HepG2 (cell line): Measurements from ENCODE around the gene TEDC1. TPM values are rescaled to one million over a fixed set of nuclear protein-coding genes. Genes with fewer than 3 reads are reported as not detected.

Experiments used
- ATAC-seq: fragments of 200-7000 bp; cut with Tn5 transposase; 3 replicates; pipeline ENCODE4 v1.9.1; 2020; ENCODE audit warnings: mild to moderate bottlenecking, moderate library complexity
- BruUV-seq: library from RNA; stranded (reverse); fragments of 400-500 nt; replicated peaks from 2 replicates; lab custom pipeline; 2021; lab: Mats Ljungman, UMichigan
- CTCF ChIA-PET: fragments of 300-600 bp; formaldehyde crosslinking; extraction: SDS; loops from one replicate; lab custom pipeline; 2021; ENCODE audit warnings: low total read pairs, inconsistent platforms, low intra/inter-chr PET ratio; lab: Yijun Ruan, JAX
- POLR2A ChIA-PET: fragments of 350-600 bp; sonication (Branson Sonifier 250); formaldehyde crosslinking; loops from one replicate; lab custom pipeline; 2020; ENCODE audit warnings: antibody characterized with exemption, inconsistent platforms; lab: Yijun Ruan, JAX
- DNase-seq: peaks from one replicate; pipeline ENCODE4 v3.0.0-alpha.2; 2015; ENCODE audit warnings: low spot score
- FAIRE-seq: peaks from 3 replicates; lab custom pipeline; 2011; peaks lifted over from hg19 to GRCh38; lab: Jason Lieb, UNC
- H2AFZ ChIP-seq: one replicate; pipeline ENCODE4 v1.6.1; 2011; ENCODE audit warnings: low read length, inconsistent platforms
- H3K27ac ChIP-seq: fragments of 300-600 bp; 3 replicates; pipeline ENCODE4 v1.8.0; 2011; ENCODE audit warnings: mixed run types, mild to moderate bottlenecking, mixed read lengths, low read length, inconsistent platforms; ENCODE audit not compliant: insufficient read depth; ENCODE audit errors: extremely low read length
- H3K27me3 ChIP-seq, 2 experiments: fragments of 200-600 bp in 1 of 2; 2 replicates in 1 of 2; 3 replicates in 1 of 2; pipeline versions ENCODE4 v1.6.0 to v1.8.0; 2011; ENCODE audit warnings: low read length in 2 of 2, mild to moderate bottlenecking in 2 of 2, moderate library complexity in 2 of 2, inconsistent platforms in 1 of 2; ENCODE audit not compliant: insufficient read depth in 2 of 2, control insufficient read depth in 1 of 2
- H3K36me3 ChIP-seq, 2 experiments: fragments of 200-600 bp in 1 of 2; replicated peaks in 1 of 2; 2 replicates in 1 of 2; 3 replicates in 1 of 2; pipeline versions ENCODE4 v1.5.1 to v1.8.0; 2011; ENCODE audit warnings: low read length in 2 of 2, inconsistent platforms in 1 of 2; ENCODE audit not compliant: insufficient read depth in 2 of 2, control insufficient read depth in 1 of 2
- H3K4me1 ChIP-seq: 2 replicates; pipeline ENCODE4 v1.5.1; 2012; ENCODE audit warnings: low read length, inconsistent platforms; ENCODE audit not compliant: insufficient read depth
- H3K4me2 ChIP-seq: 2 replicates; pipeline ENCODE4 v1.6.0; 2011; ENCODE audit warnings: low read depth, low read length, inconsistent platforms
- H3K4me3 ChIP-seq, 3 experiments: fragments of 200-600 bp in 1 of 3; sonication (generic), shearing (Covaris generic) in 1 of 3; replicated peaks in 1 of 3; 2 replicates each; pipeline ENCODE4 v1.5.1; 2011 to 2016; ENCODE audit warnings: low read length in 3 of 3, inconsistent platforms in 2 of 3, low read depth in 2 of 3, mild to moderate bottlenecking in 2 of 3, control low read depth in 1 of 3, mixed read lengths in 1 of 3; ENCODE audit not compliant: insufficient read depth in 1 of 3
- H3K79me2 ChIP-seq: one replicate; pipeline ENCODE4 v1.6.1; 2011; ENCODE audit warnings: low read length, inconsistent platforms; ENCODE audit not compliant: insufficient read depth
- H3K9ac ChIP-seq: 2 replicates; pipeline ENCODE4 v1.6.0; 2011; ENCODE audit warnings: mild to moderate bottlenecking, low read depth, low read length, inconsistent platforms; ENCODE audit not compliant: insufficient read depth
- H3K9me3 ChIP-seq: 2 replicates; pipeline ENCODE4 v1.5.1; 2012; ENCODE audit warnings: mild to moderate bottlenecking, low read length
- H4K20me1 ChIP-seq: 2 replicates; pipeline ENCODE4 v1.6.0; 2011; ENCODE audit warnings: inconsistent platforms, mild to moderate bottlenecking, low read length, moderate library complexity; ENCODE audit not compliant: insufficient read depth
- BCLAF1 ChIP-seq: fragments of 450-650 bp; IDR thresholded peaks from 2 replicates; pipeline ENCODE4 v1.6.1; 2017; ENCODE audit warnings: mild to moderate bottlenecking
- FOXJ3 ChIP-seq: sonication (generic); formaldehyde crosslinking; IDR thresholded peaks from 2 replicates; pipeline ENCODE4 v1.4.0; 2020; ENCODE audit warnings: missing genetic modification reagents, mild to moderate bottlenecking, borderline replicate concordance
- HIVEP1 ChIP-seq: sonication (generic); formaldehyde crosslinking; IDR thresholded peaks from 2 replicates; pipeline ENCODE4 v1.4.0; 2020; ENCODE audit warnings: mild to moderate bottlenecking, missing genetic modification reagents
- KDM5B ChIP-seq: sonication (generic); formaldehyde crosslinking; IDR thresholded peaks from 2 replicates; pipeline ENCODE4 v1.4.0; 2020; ENCODE audit warnings: missing genetic modification reagents, mild to moderate bottlenecking, borderline replicate concordance
- MEIS2 ChIP-seq: sonication (generic); formaldehyde crosslinking; IDR thresholded peaks from 2 replicates; pipeline ENCODE4 v1.9.0; 2021; ENCODE audit warnings: mild to moderate bottlenecking, missing genetic modification reagents
- POLR2AphosphoS2 ChIP-seq: IDR thresholded peaks from 2 replicates; pipeline ENCODE4 v1.6.1; 2011; ENCODE audit warnings: low read depth, low read length, improper control_type of control experiment
- RARG ChIP-seq: sonication (generic); formaldehyde crosslinking; IDR thresholded peaks from 2 replicates; pipeline ENCODE4 v1.4.0; 2020; ENCODE audit warnings: low read depth, mild to moderate bottlenecking, missing genetic modification reagents
- RBAK ChIP-seq: sonication (generic); formaldehyde crosslinking; IDR thresholded peaks from 2 replicates; pipeline ENCODE4 v1.5.1; 2020; ENCODE audit warnings: mild to moderate bottlenecking, missing genetic modification reagents
- SMC3 ChIP-seq: IDR thresholded peaks from 2 replicates; pipeline ENCODE4 v1.6.1; 2011; ENCODE audit warnings: low read length, improper control_type of control experiment
- ZFX ChIP-seq: sonication (generic); formaldehyde crosslinking; IDR thresholded peaks from 2 replicates; pipeline ENCODE4 v1.4.0; 2020; ENCODE audit warnings: mild to moderate bottlenecking, low read depth, missing genetic modification reagents, moderate library complexity
- ZFY ChIP-seq: sonication (generic); formaldehyde crosslinking; IDR thresholded peaks from 2 replicates; pipeline ENCODE4 v1.4.0; 2020; ENCODE audit warnings: missing genetic modification reagents
- ZMYM3 ChIP-seq: sonication (generic); formaldehyde crosslinking; IDR thresholded peaks from 2 replicates; pipeline ENCODE4 v1.5.1; 2020; ENCODE audit warnings: mild to moderate bottlenecking, missing genetic modification reagents
- ZNF251 ChIP-seq: sonication (generic); formaldehyde crosslinking; IDR thresholded peaks from 2 replicates; pipeline ENCODE4 v1.9.0; 2021; ENCODE audit warnings: mild to moderate bottlenecking, missing genetic modification reagents
- ZNF280B ChIP-seq: sonication (generic); formaldehyde crosslinking; IDR thresholded peaks from 2 replicates; pipeline ENCODE4 v1.5.0; 2020; ENCODE audit warnings: missing genetic modification reagents, mild to moderate bottlenecking, borderline replicate concordance
- ZNF44 ChIP-seq: sonication (generic); formaldehyde crosslinking; IDR thresholded peaks from 2 replicates; pipeline ENCODE4 v1.5.1; 2020; ENCODE audit warnings: mild to moderate bottlenecking, missing genetic modification reagents
- ZNF510 ChIP-seq: sonication (generic); formaldehyde crosslinking; IDR thresholded peaks from 2 replicates; pipeline ENCODE4 v1.4.0; 2020; ENCODE audit warnings: low read depth, mild to moderate bottlenecking, missing genetic modification reagents
- ZNF607 ChIP-seq: sonication (generic); formaldehyde crosslinking; IDR thresholded peaks from 2 replicates; pipeline ENCODE4 v1.5.1; 2020; ENCODE audit warnings: missing genetic modification reagents, mild to moderate bottlenecking, borderline replicate concordance
- WGBS: methylation state at CpG from one replicate; pipeline ENCODE4 v1.1.6; 2017; ENCODE audit warnings: low lambda C conversion rate; 5-methylcytosine and 5-hydroxymethylcytosine counted together
- in situ Hi-C: cut with HindIII; loops from 2 replicates; pipeline ENCODE4 v1.10.0; 2017; ENCODE audit warnings: low pct_unique_long_range_greater_than_20kb; ENCODE audit not compliant: extremely low pct_ligation_motif_present
- intact Hi-C: fragments of 100-400 bp; cut with micrococcal nuclease; formaldehyde crosslinking; loops from one replicate; pipeline ENCODE4 v1.10.0; 2022; ENCODE audit not compliant: unreplicated experiment
- polyA plus RNA-seq, 8 experiments: library from polyadenylated mRNA; depleted of rRNA in 3 of 8; stranded (reverse) in 7 of 8; unstranded in 1 of 8; fragments of >200 nt; fragmentation: Illumina TruSeq in 4 of 8; extraction: Trizol in 4 of 8; gene quantifications; 2 replicates each; pipeline versions ENCODE4 v1.2.1 to v1.2.3, GENCODE V29; 2011 to 2016; ENCODE audit warnings: low read depth in 4 of 8, missing spikeins in 1 of 8, mixed read lengths in 1 of 8; ENCODE audit not compliant: insufficient read depth in 1 of 8
- total RNA-seq, 5 experiments: library from RNA; depleted of rRNA; stranded (reverse); fragments of >200 nt; fragmentation: Illumina TruSeq; extraction: Trizol; gene quantifications; 2 replicates each; pipeline ENCODE4 v1.2.3, GENCODE V29; 2016; ENCODE audit warnings: low read depth in 1 of 5

Gene TEDC1
- total and polyA plus RNA-seq, 2 of the 13 experiments (the other 11 are each of a cell fraction or from before 2014, with no cell fraction given), result 5.7 to 27.4 TPM

GRCh38 chr14:105484069-105484996 lies 6.7 kb upstream of the TEDC1 start:
- WGBS, result 3% methylated on average over 7 of the region's 20 CpGs
- peak overlapping the region; percentile 60 for H3K9ac ChIP-seq
- H3K4me2 ChIP-seq, result peak overlapping the region; percentile 98
- no peak overlapping the region for H3K27ac ChIP-seq
- no peak overlapping the region for H2AFZ ChIP-seq
- H3K4me1 ChIP-seq, result peaks cover 78% of the 10 kb centered on the region
- no peaks in the 10 kb centered on the region for H3K79me2 ChIP-seq
- H3K36me3 ChIP-seq, result no peaks in the 10 kb centered on the region
- POLR2A ChIA-PET, result no interaction called here
- in situ Hi-C loops (no loop called here), intact Hi-C loops (no loop called here)
- no TSS peak for BruUV-seq
- FAIRE-seq (no peak), ATAC-seq (no peak), DNase-seq (no peak)
- H4K20me1 ChIP-seq, result no peaks in the 10 kb centered on the region
- CTCF ChIA-PET, result no interaction called here
- peaks cover 2 to 32% of the 10 kb centered on the region in 2 experiments; a peak in 4 of 5 replicates for H3K27me3 ChIP-seq
- peak overlapping the region in 1 of 3 experiments; percentile 45; a peak in 2 of 6 replicates for H3K4me3 ChIP-seq
- H3K9me3 ChIP-seq, result no peaks in the 10 kb centered on the region
- TF ChIP-seq RARG (CRISPR knock-in tag) (no peak), POLR2AphosphoS2 (0 out of 2 replicates have a peak, but pooled peaks have one; percentile 15), ZNF251 (CRISPR knock-in tag) (no peak), RBAK (CRISPR knock-in tag) (no peak), ZNF607 (CRISPR knock-in tag) (no peak), HIVEP1 (CRISPR knock-in tag) (no peak), ZFY (peak; percentile 65; the same call in 1 of the 2 replicates), SMC3 (no peak), ZNF44 (CRISPR knock-in tag) (no peak), KDM5B (no peak), BCLAF1 (no peak), MEIS2 (no peak), ZNF510 (CRISPR knock-in tag) (no peak), ZFX (peak; percentile 65), ZNF280B (CRISPR knock-in tag) (peak; percentile 14; the same call in 1 of the 2 replicates), ZMYM3 (no peak), FOXJ3 (CRISPR knock-in tag) (no peak)
